Raji (cell line): ENCODE data around the gene CPN2.

Experiments
- POLR2A ChIP-seq: IDR thresholded peaks from 2 replicates; pipeline ENCODE4 v1.6.1; 2011; ENCODE audit warnings: low read depth, low read length, control low read depth; ENCODE audit not compliant: insufficient read depth

Gene CPN2

GRCh38 chr3:194369522-194370279 is 18.6 kb upstream of the CPN2 start, which contains the start of gene LRRC15:
Gene LRRC15, minus strand, starts transcription at chr3:194369743. Its CDS starts 8,700 bp downstream, at chr3:194361043.
- TF ChIP-seq POLR2A = no peak

- TF ChIP-seq POLR2A = no peak
Measured at GRCh38 chr3:194368918-194369317, 17.8 kb upstream of the CPN2 start.

- no peak for TF ChIP-seq POLR2A
Measured at GRCh38 chr3:194367992-194368841, 17.1 kb upstream of the CPN2 start.

DNA sequence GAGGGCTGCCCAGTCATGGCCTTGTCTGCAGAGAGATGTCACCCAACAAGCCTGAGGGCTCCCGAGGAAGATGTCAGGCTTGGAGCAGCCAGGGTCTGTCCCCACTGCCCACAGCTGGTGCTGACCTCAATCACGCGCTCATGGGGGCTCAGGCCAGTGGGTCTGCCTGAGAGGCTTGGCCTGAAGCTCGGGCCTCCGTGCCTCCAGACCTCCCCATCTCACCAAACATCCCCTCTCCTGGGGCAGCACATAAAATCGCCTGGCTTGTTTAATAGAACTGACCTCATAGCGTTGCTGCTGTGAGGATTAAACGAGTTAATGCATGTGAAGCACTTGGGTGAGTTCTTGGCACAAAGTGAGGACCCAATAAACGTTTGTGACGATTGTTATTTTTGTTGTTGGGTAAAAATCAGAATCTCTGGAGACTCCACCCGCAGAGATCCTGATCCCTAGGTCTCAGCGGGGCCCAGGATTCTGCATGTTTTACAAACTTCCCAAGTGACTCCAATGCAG is 14.9 kb upstream of the CPN2 start:
- TF ChIP-seq POLR2A = no peak

- TF ChIP-seq POLR2A = no peak
Measured at GRCh38 chr3:194365526-194365925, 14.4 kb upstream of the CPN2 start.

DNA sequence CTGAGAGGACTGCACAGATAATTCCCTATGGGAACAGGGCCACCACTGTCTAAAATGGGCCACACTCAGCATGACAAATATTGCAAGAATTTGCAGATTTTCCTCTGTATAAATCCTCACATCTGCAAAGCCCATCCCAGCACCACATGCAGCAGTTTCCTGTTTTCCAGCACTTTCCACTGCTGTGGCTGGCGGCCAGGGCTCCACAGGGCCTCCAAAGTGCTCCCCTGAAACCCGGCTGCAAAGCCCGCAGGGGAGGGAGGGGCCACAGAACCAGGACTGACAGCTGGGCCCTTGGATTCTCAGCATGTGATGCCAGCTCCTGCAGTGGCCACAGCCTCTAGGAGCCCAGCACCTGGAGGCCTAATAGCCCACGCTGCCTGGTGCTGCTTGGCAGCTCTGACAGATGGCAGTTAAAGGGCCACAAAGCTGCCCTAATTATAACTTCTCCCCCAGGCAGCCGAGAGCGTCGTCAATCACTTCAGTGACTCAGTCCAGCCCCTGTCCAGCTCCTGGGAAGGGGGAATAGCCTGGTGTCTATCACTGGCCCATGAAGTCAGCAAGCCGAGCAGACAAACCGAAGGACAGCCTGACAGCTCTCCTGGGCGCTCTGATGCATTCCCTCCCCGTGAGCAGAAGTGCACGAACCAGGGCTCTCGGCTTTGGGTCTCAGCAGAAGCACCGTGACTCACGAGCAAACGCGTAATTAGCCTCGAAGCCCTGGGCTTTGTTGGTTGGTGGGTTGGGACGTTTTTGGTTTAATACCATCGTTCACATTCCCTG is 13.7 kb upstream of the CPN2 start:
- no peak for TF ChIP-seq POLR2A

DNA sequence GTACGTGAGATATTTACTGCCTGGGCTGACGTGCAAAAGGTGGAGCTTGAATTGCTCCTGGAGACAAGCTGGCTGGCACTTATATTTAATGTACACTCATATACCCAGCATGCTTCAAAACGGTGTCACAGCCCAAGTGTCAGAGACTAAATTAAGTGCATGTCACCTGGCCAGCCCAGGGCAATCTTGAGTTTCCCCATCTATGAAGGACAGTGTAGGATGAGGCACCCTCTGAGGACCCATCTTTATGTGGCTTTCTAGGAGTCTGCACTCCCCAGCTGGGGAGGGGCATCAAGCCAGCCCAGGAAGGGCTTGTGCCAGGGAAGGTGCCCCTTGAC is 13.2 kb upstream of the CPN2 start:
- no peak for TF ChIP-seq POLR2A

DNA sequence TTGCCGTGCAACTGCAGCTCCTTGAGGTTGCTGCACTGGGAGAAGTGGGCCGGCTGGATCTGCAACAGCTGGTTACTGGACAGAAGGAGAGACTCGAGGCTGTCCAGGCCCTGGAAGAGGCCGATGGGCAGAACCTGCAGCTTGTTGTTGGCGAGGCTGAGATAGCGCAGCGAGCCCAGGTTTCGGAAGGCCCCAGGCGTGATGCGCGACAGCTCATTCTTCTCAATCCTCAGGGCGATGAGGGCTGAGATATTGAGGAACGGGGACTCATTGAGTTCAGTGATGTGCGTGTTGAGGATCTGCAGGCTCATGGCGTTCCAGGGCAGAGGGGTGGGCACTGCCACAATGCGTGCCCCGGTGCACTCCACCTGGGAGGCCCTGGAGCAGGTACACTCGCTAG is 9.4 kb upstream of the CPN2 start:
- TF ChIP-seq POLR2A = no peak

DNA sequence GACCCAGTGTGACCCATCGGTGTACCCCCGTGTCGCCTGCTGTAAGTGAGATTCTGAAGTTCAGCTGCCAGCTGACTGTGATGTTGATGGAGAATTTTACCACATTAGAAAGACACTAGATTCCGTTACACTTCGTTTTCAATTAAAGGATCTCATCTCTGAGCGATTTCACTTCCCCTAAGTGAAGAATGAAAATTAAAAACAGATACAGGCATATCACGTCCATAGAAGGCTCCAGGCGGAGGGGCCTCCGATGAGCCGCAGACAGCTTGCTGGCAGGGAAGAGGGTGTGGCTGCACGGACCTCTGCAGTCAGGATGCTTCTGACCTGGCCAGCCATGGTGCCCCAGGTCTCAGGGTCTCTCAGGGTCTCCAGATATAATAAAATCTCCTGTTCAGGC is 6.6 kb upstream of the CPN2 start:
- TF ChIP-seq POLR2A = no peak

- no peak for TF ChIP-seq POLR2A
Measured at GRCh38 chr3:194355379-194355778, 4.3 kb upstream of the CPN2 start.

GRCh38 chr3:194354315-194354714 is 3.2 kb upstream of the CPN2 start:
- no peak for TF ChIP-seq POLR2A

- TF ChIP-seq POLR2A = no peak
Measured at GRCh38 chr3:194352667-194353246, 1.6 kb upstream of the CPN2 start.

- TF ChIP-seq POLR2A = no peak
Measured at GRCh38 chr3:194351952-194352536, 916 bp upstream of the CPN2 start.

DNA sequence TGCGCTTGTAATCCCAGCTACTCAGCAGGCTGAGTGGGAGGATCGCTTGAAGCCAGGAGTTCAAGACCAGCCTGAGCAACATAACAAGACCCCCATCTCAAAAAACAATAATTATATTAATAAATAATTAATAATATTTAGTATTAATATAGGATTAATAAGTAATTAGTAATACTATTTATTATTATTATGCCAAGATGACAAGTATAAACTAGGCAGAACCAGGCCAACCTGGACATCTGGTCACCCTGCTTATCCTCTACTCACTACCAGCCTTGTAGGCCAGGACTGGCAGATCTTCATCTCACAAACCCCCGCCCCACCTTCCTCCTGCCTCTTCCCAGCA is 429 bp downstream of the CPN2 start:
- no peak for TF ChIP-seq POLR2A

GRCh38 chr3:194348354-194348753 is 2.8 kb downstream of the CPN2 start:
- TF ChIP-seq POLR2A = no peak

GRCh38 chr3:194346621-194347020 is 4.5 kb downstream of the CPN2 start:
- no peak for TF ChIP-seq POLR2A
